ENCODE results near the gene AACS.
A peak's percentile ranks its signal among the peaks of the same experiment; 100 is the strongest.
"Not testable (repeated sequence)": the region's sequence is repeated elsewhere in the genome, so short reads cannot be mapped to it uniquely, and the experiment has no call there.

Gene AACS

GRCh38 chr12:125061229-125061628 lies 4.0 kb upstream of the AACS start:
- no peak for DNase-seq

GRCh38 chr12:125063522-125063921 lies 1.7 kb upstream of the AACS start:
- not testable (repeated sequence) for DNase-seq

- no peak for DNase-seq
Observed at GRCh38 chr12:125064492-125064891, 743 bp upstream of the AACS start.

- peak; percentile 8 to 17 for DNase-seq
Observed at GRCh38 chr12:125065919-125066570, 810 bp downstream of the AACS start.

GRCh38 chr12:125068391-125068790 lies 3.2 kb downstream of the AACS start:
- no peak for DNase-seq

- no peak for DNase-seq
Observed at GRCh38 chr12:125069616-125070015, 4.4 kb downstream of the AACS start.

GRCh38 chr12:125070112-125070511 lies 4.9 kb downstream of the AACS start:
- DNase-seq: peak; percentile 22 to 64

GRCh38 chr12:125070661-125071390 lies 5.6 kb downstream of the AACS start:
- DNase-seq: peak; percentile 89 to 90

GRCh38 chr12:125071456-125071855 lies 6.2 kb downstream of the AACS start:
- DNase-seq: peak; percentile 96

- no peak for DNase-seq
Observed at GRCh38 chr12:125072496-125072895, 7.3 kb downstream of the AACS start.

GRCh38 chr12:125074294-125074693 lies 9.1 kb downstream of the AACS start:
- not testable (repeated sequence) for DNase-seq

GRCh38 chr12:125076103-125076502 lies 10.9 kb downstream of the AACS start:
- DNase-seq: no peak

- DNase-seq: no peak
Observed at GRCh38 chr12:125079084-125079483, 13.8 kb downstream of the AACS start.

- no peak for DNase-seq
Observed at GRCh38 chr12:125079648-125080645, 14.7 kb downstream of the AACS start.

- DNase-seq: peak; percentile 96 to 99
Observed at GRCh38 chr12:125081427-125081826, 16.2 kb downstream of the AACS start.

GRCh38 chr12:125083072-125083471 lies 17.8 kb downstream of the AACS start:
- no peak for DNase-seq

GRCh38 chr12:125088199-125088598 lies 23.0 kb downstream of the AACS start:
- DNase-seq: not testable (repeated sequence)

GRCh38 chr12:125089083-125089482 lies 23.8 kb downstream of the AACS start:
- no peak for DNase-seq

- DNase-seq: no peak
Observed at GRCh38 chr12:125089626-125090025, 24.4 kb downstream of the AACS start.

- DNase-seq: no peak
Observed at GRCh38 chr12:125090437-125090836, 25.2 kb downstream of the AACS start.

- DNase-seq: no peak
Observed at GRCh38 chr12:125091401-125091800, 26.2 kb downstream of the AACS start.

GRCh38 chr12:125092108-125092871 lies 27.1 kb downstream of the AACS start:
- DNase-seq: no peak

Measured in NCI-H526 (cell line).